OCI-LY3 (cell line): Measurements from ENCODE around the gene KCTD17.
A peak's percentile ranks its signal among the peaks of the same experiment; 100 is the strongest.

Source experiments
- EZH2phosphoT487 ChIP-seq: fragments of 200-600 bp; shearing (Covaris generic); IDR thresholded peaks from 2 replicates; pipeline ENCODE4 v1.6.1; 2018; ENCODE audit warnings: antibody characterized with exemption, mixed run types, low read depth
- TF ChIP-seq, protein P1 (sequence below): fragments of 200-600, 300-600 bp; sonication (generic); IDR thresholded peaks from 2 replicates; pipeline ENCODE4 v1.5.1; 2014; ENCODE audit warnings: antibody characterized with exemption, low read length, low read depth

DNA sequence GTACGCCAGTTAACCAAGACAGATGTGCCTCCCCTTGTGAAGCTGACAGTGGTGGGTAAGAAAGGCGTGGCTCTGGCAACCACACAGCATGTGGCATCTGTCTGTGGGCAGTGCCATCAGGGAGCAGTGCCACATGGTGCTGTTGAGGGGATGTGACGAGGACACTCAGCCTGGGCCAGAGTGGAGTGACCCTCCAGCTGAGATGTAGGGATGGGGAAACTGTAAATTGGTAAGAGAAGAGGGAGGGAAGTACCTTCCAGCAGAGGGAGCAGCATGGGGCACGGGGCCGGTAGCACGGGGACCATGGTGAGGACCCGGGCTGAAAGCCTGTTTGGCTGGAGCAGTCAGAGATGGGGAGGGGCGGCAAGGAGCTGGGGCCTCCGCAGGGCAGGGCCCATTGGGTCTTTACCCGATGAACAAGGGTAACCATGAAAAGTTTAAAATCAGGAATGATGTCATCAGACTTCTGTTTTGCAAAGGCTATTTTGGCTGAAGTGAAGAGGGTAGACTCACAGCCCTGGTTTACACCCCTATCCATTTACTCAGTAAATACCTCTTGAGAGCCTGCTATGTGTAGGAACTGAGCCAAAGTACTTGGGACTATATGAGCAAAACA, 47.5 kb downstream of the KCTD17 start:
- no peak for TF ChIP-seq EZH2phosphoT487
- TF ChIP-seq, protein P1, sequence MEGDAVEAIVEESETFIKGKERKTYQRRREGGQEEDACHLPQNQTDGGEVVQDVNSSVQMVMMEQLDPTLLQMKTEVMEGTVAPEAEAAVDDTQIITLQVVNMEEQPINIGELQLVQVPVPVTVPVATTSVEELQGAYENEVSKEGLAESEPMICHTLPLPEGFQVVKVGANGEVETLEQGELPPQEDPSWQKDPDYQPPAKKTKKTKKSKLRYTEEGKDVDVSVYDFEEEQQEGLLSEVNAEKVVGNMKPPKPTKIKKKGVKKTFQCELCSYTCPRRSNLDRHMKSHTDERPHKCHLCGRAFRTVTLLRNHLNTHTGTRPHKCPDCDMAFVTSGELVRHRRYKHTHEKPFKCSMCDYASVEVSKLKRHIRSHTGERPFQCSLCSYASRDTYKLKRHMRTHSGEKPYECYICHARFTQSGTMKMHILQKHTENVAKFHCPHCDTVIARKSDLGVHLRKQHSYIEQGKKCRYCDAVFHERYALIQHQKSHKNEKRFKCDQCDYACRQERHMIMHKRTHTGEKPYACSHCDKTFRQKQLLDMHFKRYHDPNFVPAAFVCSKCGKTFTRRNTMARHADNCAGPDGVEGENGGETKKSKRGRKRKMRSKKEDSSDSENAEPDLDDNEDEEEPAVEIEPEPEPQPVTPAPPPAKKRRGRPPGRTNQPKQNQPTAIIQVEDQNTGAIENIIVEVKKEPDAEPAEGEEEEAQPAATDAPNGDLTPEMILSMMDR = peak; percentile 67
